B cell (primary cell): ENCODE results near the gene GRPEL1.

Experiments
- CTCF ChIP-seq: fragments of 200-600 bp; IDR thresholded peaks from one replicate; pipeline ENCODE4 v1.8.0; 2022; ENCODE audit warnings: antibody characterized with exemption, mild to moderate bottlenecking
- EZH2 ChIP-seq: IDR thresholded peaks from 2 replicates; pipeline ENCODE4 v1.6.1; 2012; ENCODE audit warnings: borderline replicate concordance, low read depth, mild to moderate bottlenecking, moderate library complexity, low read length; ENCODE audit not compliant: insufficient read depth, poor library complexity, severe bottlenecking

GRCh38 chr4:7016086-7016485 lies 51.8 kb downstream of the GRPEL1 start:
- TF ChIP-seq EZH2 (no peak), CTCF (no peak)
